GM10847 (cell line): ENCODE results near the gene VTN.
A peak's percentile ranks its signal among the peaks of the same experiment; 100 is the strongest.

Experiments
- POLR2A ChIP-seq: IDR thresholded peaks from 2 replicates; pipeline ENCODE4 v1.6.1; 2011; ENCODE audit not compliant: insufficient read length; ENCODE audit errors: extremely low read depth

VTN gene

GRCh38 chr17:28364665-28365363 lies 5.3 kb downstream of the VTN start, which contains the start of gene SEBOX:
Gene SEBOX (minus strand): TSS chr17:28365199. CDS start chr17:28365151, 48 bp downstream.
- no peak for TF ChIP-seq POLR2A

DNA sequence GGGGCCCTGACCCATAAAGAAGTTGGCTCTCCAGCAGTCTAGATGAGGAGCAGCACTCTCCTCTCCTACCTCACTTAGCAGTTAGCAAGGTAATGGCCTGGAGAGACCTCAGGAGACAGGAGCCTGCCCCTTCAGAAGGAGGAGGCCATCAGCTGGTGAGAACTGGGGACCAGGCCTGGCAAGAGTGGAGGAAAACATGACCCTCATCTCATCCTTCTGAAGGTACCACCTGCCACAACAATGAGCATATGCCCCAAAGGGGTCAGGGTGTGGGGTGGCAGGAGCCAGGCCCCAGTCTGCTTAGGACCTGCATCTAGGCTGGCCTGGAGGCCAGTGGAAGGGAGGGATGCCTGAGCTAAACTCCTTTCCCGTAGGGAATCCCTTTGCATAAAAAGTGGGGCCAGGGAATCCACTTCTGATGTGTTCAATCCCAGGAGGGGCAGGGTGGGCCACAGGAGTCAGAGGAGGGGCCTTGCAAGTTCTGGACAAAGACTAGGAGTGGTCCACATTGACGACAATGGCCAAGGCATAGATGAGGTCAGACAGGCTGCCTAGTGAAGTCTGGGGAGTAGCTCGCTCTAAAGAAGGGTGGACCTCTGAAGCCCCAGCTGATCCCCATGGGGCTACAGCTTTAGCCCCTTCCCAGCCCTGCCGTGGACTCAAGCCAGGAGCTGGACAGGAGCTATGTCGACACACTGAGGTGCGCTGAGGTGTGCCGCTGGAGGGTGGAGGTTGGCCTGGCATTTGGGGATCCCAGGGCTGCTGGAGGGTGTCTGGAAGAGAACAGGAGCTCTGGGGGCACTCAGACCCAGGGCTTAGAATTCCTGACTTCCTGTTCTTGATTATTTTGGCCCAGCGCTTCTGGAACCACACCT lies 6.1 kb downstream of the VTN start:
- no peak for TF ChIP-seq POLR2A

- TF ChIP-seq POLR2A, result no peak
Measured at GRCh38 chr17:28363186-28363585, 6.9 kb downstream of the VTN start.

DNA sequence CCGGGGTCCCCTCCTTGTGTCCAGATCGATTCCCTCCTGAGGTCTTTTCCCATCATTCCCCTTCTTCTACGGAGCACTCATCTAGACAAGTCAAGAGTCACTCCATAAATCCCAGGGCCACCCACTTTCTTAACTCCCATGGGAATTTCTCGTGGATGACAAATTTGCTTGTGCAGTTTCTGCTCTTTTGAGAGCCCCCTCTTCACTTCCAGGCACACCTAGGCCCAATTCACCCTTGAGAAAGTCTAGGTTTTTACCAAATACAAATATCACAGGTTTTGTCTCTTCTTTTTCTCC lies 12.3 kb downstream of the VTN start:
- no peak for TF ChIP-seq POLR2A

DNA sequence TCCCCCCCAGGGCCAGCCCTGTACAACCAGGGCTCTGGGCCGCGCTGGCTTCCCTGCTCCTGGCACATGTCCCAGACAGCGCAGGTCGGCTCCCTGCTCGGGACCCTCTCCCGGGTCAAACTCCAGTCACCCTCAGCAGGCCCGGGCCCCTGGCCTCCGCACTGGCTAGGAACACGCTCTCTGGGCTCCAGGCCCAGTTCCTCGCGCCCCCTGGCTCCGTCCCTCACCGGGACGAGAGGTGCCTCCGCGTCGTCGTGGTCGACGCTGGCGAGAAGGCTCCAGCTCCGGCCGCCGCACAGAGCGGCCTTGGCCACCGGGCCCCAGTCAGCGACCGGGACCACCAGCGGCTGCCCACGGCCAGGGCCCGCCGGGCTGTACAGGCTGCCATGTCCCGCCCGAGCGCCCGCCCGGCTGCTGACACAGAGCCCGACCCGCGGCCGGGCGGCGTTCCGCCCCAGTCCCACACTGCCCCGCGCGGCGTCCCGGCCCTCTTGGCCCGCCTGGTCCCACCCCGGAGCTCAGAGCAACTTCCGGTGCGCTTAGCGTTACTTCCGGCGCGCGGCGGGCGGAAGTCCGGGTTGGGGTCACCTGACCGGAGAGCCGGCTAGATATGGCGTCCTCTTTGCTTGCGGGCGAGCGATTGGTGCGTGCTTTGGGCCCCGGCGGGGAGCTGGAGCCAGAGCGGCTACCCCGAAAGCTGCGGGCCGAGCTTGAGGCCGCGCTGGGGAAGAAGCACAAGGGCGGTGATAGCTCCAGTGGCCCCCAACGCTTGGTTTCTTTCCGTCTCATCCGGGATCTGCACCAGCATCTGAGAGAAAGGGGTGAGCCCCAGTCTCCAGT lies 12.8 kb downstream of the VTN start, which contains the start of gene POLDIP2:
POLDIP2 (minus strand) TSS at position 467 of the 840 bp plus-strand sequence; CDS start at position 388, 79 bp downstream.
- TF ChIP-seq POLR2A, result peak; percentile 98

DNA sequence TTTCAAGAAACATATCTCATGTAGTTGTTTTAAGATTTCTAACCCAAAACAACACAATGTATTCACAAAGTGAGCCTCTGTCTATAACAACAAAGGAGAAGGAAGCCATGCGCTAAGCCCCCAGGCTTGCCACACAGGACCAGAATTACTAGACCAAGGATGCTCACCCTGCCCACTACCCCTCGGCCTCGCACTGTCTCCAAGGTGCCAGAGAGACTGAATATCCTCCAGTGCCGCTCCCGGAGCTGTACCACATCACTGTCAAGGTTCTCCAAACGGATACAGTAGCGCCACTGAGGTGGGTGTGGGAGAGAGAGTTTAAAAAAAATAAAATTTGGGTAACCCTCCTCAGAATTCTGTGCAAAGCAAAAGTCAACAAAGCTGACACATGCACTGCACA lies 19.8 kb downstream of the VTN start:
- no peak for TF ChIP-seq POLR2A

- TF ChIP-seq POLR2A, result no peak
Measured at GRCh38 chr17:28348979-28349378, 21.1 kb downstream of the VTN start.

- no peak for TF ChIP-seq POLR2A
Measured at GRCh38 chr17:28347261-28347891, 22.7 kb downstream of the VTN start.

GRCh38 chr17:28346746-28347246 lies 23.3 kb downstream of the VTN start:
- TF ChIP-seq POLR2A, result no peak

DNA sequence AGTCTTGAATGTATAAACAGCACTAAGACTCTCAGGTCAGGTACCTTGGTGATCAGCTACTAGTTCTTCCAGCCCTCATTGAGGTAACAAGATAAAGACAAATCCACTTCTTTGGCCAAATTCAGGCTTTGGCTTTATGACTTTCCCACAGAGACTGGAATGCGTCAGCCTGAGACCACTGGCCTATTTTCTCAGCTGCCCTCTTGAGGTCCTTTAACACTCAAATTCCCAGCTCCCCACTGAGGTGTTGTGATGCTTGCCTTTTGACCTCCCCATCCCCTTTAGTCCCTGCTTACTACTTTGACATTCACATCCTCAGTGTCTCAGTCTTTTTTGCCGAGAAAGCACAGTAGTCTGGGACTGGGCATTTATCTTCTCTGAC lies 23.9 kb downstream of the VTN start:
- no peak for TF ChIP-seq POLR2A

- no peak for TF ChIP-seq POLR2A
Measured at GRCh38 chr17:28345419-28346198, 24.5 kb downstream of the VTN start.

DNA sequence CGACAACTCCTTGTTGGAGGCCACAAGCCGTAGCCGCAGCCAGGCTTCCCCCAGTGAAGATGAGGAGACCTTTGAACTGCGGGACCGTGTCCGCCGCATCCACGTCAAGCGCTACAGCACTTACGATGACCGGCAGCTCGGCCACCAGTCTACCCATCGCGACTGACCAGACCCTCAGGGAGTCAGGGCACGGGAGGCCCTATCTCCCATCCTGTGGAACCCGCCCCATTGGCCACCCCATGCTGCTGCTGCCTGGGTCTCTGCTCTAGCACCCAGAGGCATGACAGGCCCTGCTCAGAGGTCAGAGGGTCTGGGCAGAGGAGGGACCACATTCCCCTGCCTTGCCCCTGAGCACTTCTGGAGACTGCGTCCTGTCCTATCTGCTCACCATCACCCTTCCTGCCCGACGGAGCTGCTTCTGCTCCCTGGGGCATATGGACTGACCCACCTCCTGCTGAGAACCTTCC lies 25.6 kb downstream of the VTN start:
- no peak for TF ChIP-seq POLR2A

DNA sequence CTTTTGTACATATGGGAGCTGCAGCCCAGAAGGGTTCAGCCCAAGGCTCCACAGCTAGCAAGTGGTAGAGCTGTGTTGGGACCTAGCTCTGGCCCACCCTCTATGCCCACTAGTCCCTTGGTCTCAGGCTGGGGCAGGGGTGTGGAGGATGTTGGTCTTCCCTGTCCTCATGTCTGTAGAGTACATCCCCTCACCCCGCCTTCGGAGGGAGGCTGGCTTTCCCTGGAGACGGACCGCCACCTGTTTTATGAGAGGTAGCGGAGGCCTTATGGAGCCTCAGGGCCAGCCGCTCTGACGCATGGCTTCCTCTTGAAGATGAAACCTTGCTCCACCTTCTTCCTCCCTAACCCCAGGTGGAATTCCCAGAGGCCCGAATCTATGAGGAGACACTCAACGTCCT lies 26.1 kb downstream of the VTN start:
- TF ChIP-seq POLR2A, result no peak

GRCh38 chr17:28343491-28343932 lies 26.6 kb downstream of the VTN start:
- TF ChIP-seq POLR2A, result no peak
